ENCODE results near the gene MYL7.

- TF ChIP-seq CTCF (IDR thresholded peaks at IDR 0.05; ENCODE audit: borderline replicate concordance, extremely low read depth, low read length, poor library complexity, severe bottlenecking) (no peak), EZH2 (IDR thresholded peaks at IDR 0.05; ENCODE audit: borderline replicate concordance, low read depth, low read length, severe bottlenecking) (no peak)
These were observed 48.3 kb upstream of the MYL7 start, which contains the start of gene GCK for GRCh38 chr7:44189286-44189992.
